ENCODE data around the gene MANF. TPM values are rescaled to one million over a fixed set of nuclear protein-coding genes. Genes with fewer than 3 reads are reported as not detected.

Gene MANF
- total RNA-seq, 2 donors from 2014 or later = 42.6 to 48.5 TPM

GRCh38 chr3:51378726-51379125, 6.4 kb upstream of the MANF start:
- no peak for TF ChIP-seq CTCF (IDR thresholded peaks at IDR 0.05)
- no peak overlapping the region for H3K27ac ChIP-seq
- ATAC-seq (ENCODE audit: insufficient number of reproducible peaks, low FRiP score, low read depth) = no peak
- H3K27me3 ChIP-seq (replicated peaks; ENCODE audit: insufficient read depth) = no peaks in the 10 kb centered on the region
- peaks cover 0 to 2% of the 10 kb centered on the region in 2 donors for H3K4me1 ChIP-seq (ENCODE audit: control insufficient read depth in 1 of 2, low read depth in 2 of 2)
- DNase-seq (ENCODE audit: low spot score) = no peak
- H3K9me3 ChIP-seq = no peaks in the 10 kb centered on the region
- no peak overlapping the region for H3K4me3 ChIP-seq
- H3K36me3 ChIP-seq = no peaks in the 10 kb centered on the region

GRCh38 chr3:51379301-51379700, 5.8 kb upstream of the MANF start:
- DNase-seq (ENCODE audit: low spot score) (no peak), ATAC-seq (ENCODE audit: insufficient number of reproducible peaks, low FRiP score, low read depth) (no peak)
- Histone ChIP-seq H3K36me3 (no peaks in the 10 kb centered on the region), H3K27ac (no peak overlapping the region), H3K4me3 (no peak overlapping the region), H3K4me1 (ENCODE audit: control insufficient read depth in 1 of 2, low read depth in 2 of 2) (peaks cover 0 to 8% of the 10 kb centered on the region in 2 donors), H3K9me3 (no peaks in the 10 kb centered on the region), H3K27me3 (replicated peaks; ENCODE audit: insufficient read depth) (no peaks in the 10 kb centered on the region)
- TF ChIP-seq CTCF (IDR thresholded peaks at IDR 0.05) = no peak

GRCh38 chr3:51379746-51380455, 5.2 kb upstream of the MANF start:
- Histone ChIP-seq H3K36me3 (no peaks in the 10 kb centered on the region), H3K27ac (no peak overlapping the region)
- no peak for TF ChIP-seq CTCF (IDR thresholded peaks at IDR 0.05)

GRCh38 chr3:51380601-51381332, 4.3 kb upstream of the MANF start:
- no peak for TF ChIP-seq CTCF (IDR thresholded peaks at IDR 0.05)
- H3K4me1 ChIP-seq (ENCODE audit: control insufficient read depth in 1 of 2, low read depth in 2 of 2) = peaks cover 0 to 11% of the 10 kb centered on the region in 2 donors
- ATAC-seq (ENCODE audit: insufficient number of reproducible peaks, low FRiP score, low read depth) (no peak), DNase-seq (ENCODE audit: low spot score) (no peak)
- H3K36me3 ChIP-seq = no peaks in the 10 kb centered on the region
- no peak overlapping the region for H3K4me3 ChIP-seq
- H3K9me3 ChIP-seq = no peaks in the 10 kb centered on the region
- no peaks in the 10 kb centered on the region for H3K27me3 ChIP-seq (replicated peaks; ENCODE audit: insufficient read depth)
- no peak overlapping the region for H3K27ac ChIP-seq

More at GRCh38 chr3:51379746-51380455, 5.2 kb upstream of the MANF start:
- H3K9me3 ChIP-seq = no peaks in the 10 kb centered on the region
- ATAC-seq (ENCODE audit: insufficient number of reproducible peaks, low FRiP score, low read depth) (no peak), DNase-seq (ENCODE audit: low spot score) (no peak)
- H3K4me1 ChIP-seq (ENCODE audit: control insufficient read depth in 1 of 2, low read depth in 2 of 2) = peaks cover 0 to 8% of the 10 kb centered on the region in 2 donors
- H3K27me3 ChIP-seq (replicated peaks; ENCODE audit: insufficient read depth) = no peaks in the 10 kb centered on the region
- H3K4me3 ChIP-seq = no peak overlapping the region

- no peaks in the 10 kb centered on the region for H3K27me3 ChIP-seq (replicated peaks; ENCODE audit: insufficient read depth)
- H3K4me1 ChIP-seq (ENCODE audit: control insufficient read depth in 1 of 2, low read depth in 2 of 2) = peaks cover 2 to 16% of the 10 kb centered on the region in 2 donors
- no peaks in the 10 kb centered on the region for H3K9me3 ChIP-seq
- ATAC-seq (ENCODE audit: insufficient number of reproducible peaks, low FRiP score, low read depth) = no peak
- no peak overlapping the region for H3K27ac ChIP-seq
- no peaks in the 10 kb centered on the region for H3K36me3 ChIP-seq
- no peak for TF ChIP-seq CTCF (IDR thresholded peaks at IDR 0.05)
- H3K4me3 ChIP-seq = no peak overlapping the region
- DNase-seq (ENCODE audit: low spot score) = no peak
Measured at GRCh38 chr3:51381333-51381705, 3.8 kb upstream of the MANF start.
